ENCODE measurements around the gene EFEMP2. TPM values are rescaled to one million over a fixed set of nuclear protein-coding genes. Genes with fewer than 3 reads are reported as not detected.

Gene EFEMP2
- total RNA-seq, 1 donor from 2014 or later: 9.2 TPM

DNA sequence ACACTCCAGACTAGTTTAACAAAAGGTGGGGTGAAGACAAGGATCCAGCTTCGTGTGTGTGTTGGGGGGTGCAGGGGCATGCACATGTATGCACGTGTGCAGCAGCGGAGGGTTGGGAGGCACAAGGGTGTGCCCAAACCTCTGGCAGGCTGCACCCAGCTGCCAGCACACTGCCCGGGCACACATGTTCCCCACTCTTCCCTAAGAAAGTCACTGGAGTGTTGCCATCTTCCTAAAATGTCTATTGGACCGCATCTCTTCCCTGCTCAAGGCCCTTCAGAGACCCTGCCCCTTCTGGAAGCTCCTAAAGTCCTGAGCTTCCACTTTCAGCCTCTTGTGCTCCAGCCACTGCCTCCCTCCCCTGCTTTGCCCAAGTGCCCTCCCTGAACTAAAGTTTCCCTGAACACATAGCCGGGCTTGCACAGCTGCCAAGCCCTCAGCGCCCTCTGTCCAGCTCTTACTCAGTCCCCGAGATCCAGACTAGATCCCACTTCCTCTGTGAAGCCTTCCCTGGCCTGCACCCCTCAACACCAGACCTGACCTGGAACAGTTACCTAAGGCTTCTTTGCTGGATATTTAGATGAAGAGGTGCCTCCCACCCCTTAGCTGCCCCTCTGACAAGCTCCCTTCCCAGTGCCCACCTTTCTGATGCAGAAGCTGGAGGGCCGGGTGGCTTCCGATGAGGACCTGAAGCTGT is 20.6 kb downstream of the EFEMP2 start:
- no peak overlapping the region for H3K27ac ChIP-seq
- peaks cover 7% of the 10 kb centered on the region for H3K36me3 ChIP-seq
- Mint-ChIP-seq H3K27ac (peak overlapping the region; percentile 42), H3K4me1 (peaks cover 16% of the 10 kb centered on the region), H3K36me3 (peaks cover 44% of the 10 kb centered on the region), H3K4me3 (peak overlapping the region; percentile 68), H3K9me3 (peaks cover 10% of the 10 kb centered on the region), H3K27me3 (ENCODE audit: insufficient read depth, low read depth) (peaks cover 22% of the 10 kb centered on the region)
- peaks cover 3% of the 10 kb centered on the region for H3K4me1 ChIP-seq
- peaks cover 33% of the 10 kb centered on the region for H3K79me2 ChIP-seq (ENCODE audit: low read depth)
- no peak overlapping the region for H2AFZ ChIP-seq (replicated peaks)
- H3F3A ChIP-seq (ENCODE audit: low read depth): peaks cover 54% of the 10 kb centered on the region
- no peak overlapping the region for H3K4me3 ChIP-seq
- no peak overlapping the region for H3K4me2 ChIP-seq
- no peak for TF ChIP-seq EZH2phosphoT487 (IDR thresholded peaks at IDR 0.05)
- no peak for TF ChIP-seq CTCF (IDR thresholded peaks at IDR 0.05)
- TF ChIP-seq EZH2 (IDR thresholded peaks at IDR 0.05): no peak
- peaks cover 33% of the 10 kb centered on the region for H4K20me1 ChIP-seq (ENCODE audit: low read depth)
- H3K9ac ChIP-seq: no peak overlapping the region
- no peak for DNase-seq (ENCODE audit: low spot score)
- H3K9me3 ChIP-seq (ENCODE audit: low read depth): no peaks in the 10 kb centered on the region
- no peaks in the 10 kb centered on the region for H3K27me3 ChIP-seq

- no peak overlapping the region for H3K27ac Mint-ChIP-seq
- H3K4me1 Mint-ChIP-seq: peaks cover 8% of the 10 kb centered on the region
- peak overlapping the region; percentile 46 for H3K27ac ChIP-seq
- peaks cover 7% of the 10 kb centered on the region for H3K36me3 ChIP-seq
- peak; percentile 45 for DNase-seq (ENCODE audit: low spot score)
- H3K4me3 ChIP-seq: no peak overlapping the region
- no peak overlapping the region for H3K4me3 Mint-ChIP-seq
- H2AFZ ChIP-seq (replicated peaks): no peak overlapping the region
- H4K20me1 ChIP-seq (ENCODE audit: low read depth): peaks cover 25% of the 10 kb centered on the region
- H3K79me2 ChIP-seq (ENCODE audit: low read depth): peaks cover 25% of the 10 kb centered on the region
- peaks cover 7% of the 10 kb centered on the region for H3K9me3 Mint-ChIP-seq
- peaks cover 18% of the 10 kb centered on the region for H3K27me3 Mint-ChIP-seq (ENCODE audit: insufficient read depth, low read depth)
- H3F3A ChIP-seq (ENCODE audit: low read depth): peaks cover 46% of the 10 kb centered on the region
- no peak for TF ChIP-seq EZH2 (IDR thresholded peaks at IDR 0.05)
- peak; percentile 51 for TF ChIP-seq CTCF (IDR thresholded peaks at IDR 0.05)
- no peaks in the 10 kb centered on the region for H3K4me1 ChIP-seq
- H3K9me3 ChIP-seq (ENCODE audit: low read depth): no peaks in the 10 kb centered on the region
- no peak overlapping the region for H3K4me2 ChIP-seq
- H3K9ac ChIP-seq: no peak overlapping the region
- H3K36me3 Mint-ChIP-seq: peaks cover 38% of the 10 kb centered on the region
- H3K27me3 ChIP-seq: no peaks in the 10 kb centered on the region
These were observed 21.5 kb downstream of the EFEMP2 start for GRCh38 chr11:65851083-65851579.

- Histone ChIP-seq H3K4me3 (no peak overlapping the region), H4K20me1 (ENCODE audit: low read depth) (peaks cover 18% of the 10 kb centered on the region), H3K27me3 (no peaks in the 10 kb centered on the region), H3K9ac (no peak overlapping the region), H3K4me2 (no peak overlapping the region), H3K9me3 (ENCODE audit: low read depth) (no peaks in the 10 kb centered on the region), H3K4me1 (no peaks in the 10 kb centered on the region), H2AFZ (replicated peaks) (no peak overlapping the region), H3K79me2 (ENCODE audit: low read depth) (peaks cover 18% of the 10 kb centered on the region), H3K27ac (no peak overlapping the region), H3K36me3 (peaks cover under 1% of the 10 kb centered on the region), H3F3A (ENCODE audit: low read depth) (peaks cover 39% of the 10 kb centered on the region)
- Mint-ChIP-seq H3K4me1 (peaks cover 3% of the 10 kb centered on the region), H3K27me3 (ENCODE audit: insufficient read depth, low read depth) (peaks cover 17% of the 10 kb centered on the region), H3K9me3 (peaks cover 7% of the 10 kb centered on the region), H3K27ac (no peak overlapping the region), H3K4me3 (no peak overlapping the region), H3K36me3 (peaks cover 31% of the 10 kb centered on the region)
- TF ChIP-seq CTCF (IDR thresholded peaks at IDR 0.05) (no peak), EZH2phosphoT487 (IDR thresholded peaks at IDR 0.05) (no peak), EZH2 (IDR thresholded peaks at IDR 0.05) (no peak)
- no peak for DNase-seq (ENCODE audit: low spot score)
These were observed 22.1 kb downstream of the EFEMP2 start for GRCh38 chr11:65850217-65851082.

Data from neural progenitor cell (in vitro differentiated cells).